ENCODE measurements around the gene LMO7. TPM values are rescaled to one million over a fixed set of nuclear protein-coding genes. Genes with fewer than 3 reads are reported as not detected.

LMO7 gene
- total RNA-seq, 1 donor from 2014 or later = 447 TPM

DNA sequence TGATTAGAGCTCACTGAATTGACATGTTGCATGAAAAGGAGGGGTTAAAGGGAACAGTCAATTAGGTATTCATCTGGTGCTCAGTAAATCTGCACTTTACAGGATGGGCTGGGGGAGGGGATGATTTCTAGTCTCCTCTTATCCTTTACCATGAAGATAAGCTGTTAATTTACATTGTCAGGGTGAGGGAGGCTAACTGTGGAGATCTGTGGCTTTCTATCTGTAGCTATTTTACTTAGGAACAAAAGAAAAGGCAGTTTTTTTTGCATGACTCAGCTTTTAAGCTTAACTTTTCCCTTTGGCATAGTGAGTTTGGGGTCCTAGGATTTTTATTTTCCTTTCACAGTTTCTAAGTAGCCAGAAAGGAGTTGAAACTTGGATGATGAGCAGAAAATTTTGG is 253.3 kb downstream of the LMO7 start:
- no peaks in the 10 kb centered on the region for H3K36me3 ChIP-seq
- H3K27me3 ChIP-seq (ENCODE audit: low read depth) = no peaks in the 10 kb centered on the region
- no peaks in the 10 kb centered on the region for H3K9me3 ChIP-seq
- no peaks in the 10 kb centered on the region for H3K4me1 ChIP-seq
- intact Hi-C loops (cut with DNase I) = no loop called here
- H3K4me3 ChIP-seq = no peak overlapping the region
- DNase-seq = no peak
- TF ChIP-seq, protein P1, sequence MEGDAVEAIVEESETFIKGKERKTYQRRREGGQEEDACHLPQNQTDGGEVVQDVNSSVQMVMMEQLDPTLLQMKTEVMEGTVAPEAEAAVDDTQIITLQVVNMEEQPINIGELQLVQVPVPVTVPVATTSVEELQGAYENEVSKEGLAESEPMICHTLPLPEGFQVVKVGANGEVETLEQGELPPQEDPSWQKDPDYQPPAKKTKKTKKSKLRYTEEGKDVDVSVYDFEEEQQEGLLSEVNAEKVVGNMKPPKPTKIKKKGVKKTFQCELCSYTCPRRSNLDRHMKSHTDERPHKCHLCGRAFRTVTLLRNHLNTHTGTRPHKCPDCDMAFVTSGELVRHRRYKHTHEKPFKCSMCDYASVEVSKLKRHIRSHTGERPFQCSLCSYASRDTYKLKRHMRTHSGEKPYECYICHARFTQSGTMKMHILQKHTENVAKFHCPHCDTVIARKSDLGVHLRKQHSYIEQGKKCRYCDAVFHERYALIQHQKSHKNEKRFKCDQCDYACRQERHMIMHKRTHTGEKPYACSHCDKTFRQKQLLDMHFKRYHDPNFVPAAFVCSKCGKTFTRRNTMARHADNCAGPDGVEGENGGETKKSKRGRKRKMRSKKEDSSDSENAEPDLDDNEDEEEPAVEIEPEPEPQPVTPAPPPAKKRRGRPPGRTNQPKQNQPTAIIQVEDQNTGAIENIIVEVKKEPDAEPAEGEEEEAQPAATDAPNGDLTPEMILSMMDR (IDR thresholded peaks at IDR 0.05) = no peak
- no peak for ATAC-seq
- no peak overlapping the region for H3K27ac ChIP-seq

DNA sequence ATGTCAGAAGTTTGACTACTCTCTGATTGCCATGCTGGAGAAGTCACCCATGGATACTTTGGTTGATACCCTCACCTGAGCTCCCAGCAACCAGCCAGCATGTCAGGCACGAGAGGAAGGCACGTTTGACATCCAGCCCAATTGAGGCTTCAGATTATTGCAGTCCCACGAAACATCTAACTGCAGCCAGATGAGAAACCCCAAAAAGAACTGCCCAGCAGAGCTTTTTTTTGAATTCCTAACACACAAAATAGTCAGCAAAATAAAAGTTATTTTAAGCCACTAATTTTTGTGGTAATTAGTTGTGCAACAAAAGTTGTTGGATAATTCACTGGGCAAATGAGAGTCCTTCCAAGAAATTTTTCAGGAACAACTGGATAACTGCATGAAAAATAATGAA is 259.0 kb downstream of the LMO7 start:
- Histone ChIP-seq H3K9me3 (no peaks in the 10 kb centered on the region), H3K27ac (no peak overlapping the region), H3K4me1 (no peaks in the 10 kb centered on the region), H3K36me3 (no peaks in the 10 kb centered on the region), H3K27me3 (ENCODE audit: low read depth) (no peaks in the 10 kb centered on the region), H3K4me3 (no peak overlapping the region)
- no peak for DNase-seq
- ATAC-seq = no peak
- TF ChIP-seq, protein P1 (IDR thresholded peaks at IDR 0.05) = no peak
- intact Hi-C loops (cut with DNase I) = no loop called here

DNA sequence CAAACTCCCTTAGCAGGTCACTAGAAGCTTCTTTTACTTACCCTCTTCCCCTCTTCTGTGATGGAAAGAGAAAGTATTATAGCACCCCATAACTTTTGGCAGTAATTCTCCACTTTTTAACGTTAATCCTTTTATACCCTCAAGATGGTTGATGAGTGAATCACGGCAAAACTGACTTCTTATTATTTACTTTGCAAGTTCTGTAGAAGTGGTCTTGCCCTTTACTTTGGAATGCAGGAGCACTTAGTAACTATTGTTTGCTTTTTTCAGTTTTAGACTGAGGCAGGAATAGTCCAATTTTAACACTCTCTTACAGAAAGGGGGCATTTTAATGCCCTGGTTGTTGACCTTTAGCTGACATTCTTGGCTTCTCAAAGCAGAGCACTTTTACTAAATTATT is 260.1 kb downstream of the LMO7 start:
- ATAC-seq = peak in 1 of 2 donors; percentile 64
- H3K27me3 ChIP-seq (ENCODE audit: low read depth) = no peaks in the 10 kb centered on the region
- intact Hi-C loops (cut with DNase I) = no loop called here

DNA sequence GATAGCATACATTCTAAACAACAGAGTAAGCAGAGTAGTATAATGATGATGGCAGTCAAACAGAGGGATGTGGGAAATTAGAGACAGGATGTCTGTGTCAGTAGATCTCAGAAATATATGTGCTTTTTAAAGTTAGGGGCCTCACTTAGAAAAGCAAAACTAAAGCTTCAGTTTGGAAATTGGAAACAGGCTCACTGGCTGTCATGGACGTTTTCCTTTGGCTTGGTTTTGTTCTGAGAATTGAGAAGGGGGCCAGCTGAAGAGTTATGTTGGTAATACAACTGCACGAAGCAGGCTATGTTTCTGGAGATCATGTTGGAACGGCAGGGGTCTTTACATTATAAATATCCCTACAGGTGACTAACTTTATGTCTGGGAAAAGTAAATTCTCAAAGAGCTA is 261.3 kb downstream of the LMO7 start:
- Histone ChIP-seq H3K9me3 (no peaks in the 10 kb centered on the region), H3K27ac (no peak overlapping the region), H3K4me1 (no peaks in the 10 kb centered on the region), H3K36me3 (no peaks in the 10 kb centered on the region), H3K4me3 (no peak overlapping the region), H3K27me3 (ENCODE audit: low read depth) (no peaks in the 10 kb centered on the region)
- intact Hi-C loops (cut with DNase I) = no loop called here
- TF ChIP-seq, protein P1 (IDR thresholded peaks at IDR 0.05) = no peak
- no peak for DNase-seq
- ATAC-seq = no peak

More for the DNA sequence above, 260.1 kb downstream of the LMO7 start:
- H3K4me3 ChIP-seq = no peak overlapping the region
- no peak for DNase-seq
- no peaks in the 10 kb centered on the region for H3K36me3 ChIP-seq
- TF ChIP-seq, protein P1 (IDR thresholded peaks at IDR 0.05) = no peak
- H3K4me1 ChIP-seq = no peaks in the 10 kb centered on the region
- no peak overlapping the region for H3K27ac ChIP-seq
- no peaks in the 10 kb centered on the region for H3K9me3 ChIP-seq

DNA sequence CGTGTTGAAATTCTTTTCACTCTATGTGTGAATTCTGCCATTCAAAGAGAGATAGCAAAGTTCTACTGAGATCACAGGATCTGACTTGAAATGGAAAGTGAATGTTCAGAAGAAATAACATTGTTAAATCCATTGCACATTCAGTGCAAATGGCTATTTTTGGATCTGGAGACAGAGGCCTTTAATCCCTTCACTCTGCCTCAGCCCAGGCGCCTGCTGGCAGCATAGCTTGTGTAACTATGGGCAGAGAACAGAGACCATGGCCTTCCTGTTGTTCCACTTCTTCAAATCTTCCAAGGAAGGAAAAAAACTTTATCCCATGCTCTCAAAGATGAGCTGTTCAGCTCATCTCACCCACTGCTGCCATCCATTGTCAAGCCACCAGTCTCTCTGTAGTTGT is 265.4 kb downstream of the LMO7 start:
- Histone ChIP-seq H3K9me3 (no peaks in the 10 kb centered on the region), H3K4me1 (no peaks in the 10 kb centered on the region), H3K27me3 (ENCODE audit: low read depth) (no peaks in the 10 kb centered on the region), H3K36me3 (no peaks in the 10 kb centered on the region), H3K4me3 (no peak overlapping the region), H3K27ac (no peak overlapping the region)
- intact Hi-C loops (cut with DNase I) = no loop called here
- ATAC-seq = no peak
- TF ChIP-seq, protein P1 (IDR thresholded peaks at IDR 0.05) = no peak
- no peak for DNase-seq

Measured in lower lobe of right lung (tissue), 2 donors.